Gastrocnemius medialis (tissue), 4 donors: Measurements from ENCODE around the gene KIF26B. TPM values are rescaled to one million over a fixed set of nuclear protein-coding genes. Genes with fewer than 3 reads are reported as not detected.

Experiments used
- ATAC-seq, 2 donors: fragments of 150-250 bp; one replicate each; pipeline ENCODE4 v1.9.1; 2016
- DNase-seq, 2 donors: peaks; one replicate each; pipeline ENCODE4 v3.0.0-alpha.2; 2019
- H3K27ac ChIP-seq, 4 donors: fragments of 200-600 bp; sonication (generic); 1 replicate in 1 of 4; 2 replicates in 3 of 4; pipeline ENCODE4 v1.5.1; 2016 to 2018; ENCODE audit warnings: mild to moderate bottlenecking in 2 of 4, moderate library complexity in 1 of 4
- H3K27me3 ChIP-seq, 3 donors: fragments of 200-600 bp; sonication (generic) in 2 of 3; 1 replicate in 1 of 3; 2 replicates in 2 of 3; pipeline versions ENCODE4 v1.5.1 to v1.6.0; 2016 to 2019; ENCODE audit warnings: mild to moderate bottlenecking in 1 of 3, moderate library complexity in 1 of 3
- H3K36me3 ChIP-seq, 2 donors: fragments of 200-600 bp; sonication (generic) in 1 of 2; one replicate each; pipeline ENCODE4 v1.5.1; 2017 to 2018
- H3K4me1 ChIP-seq, 2 donors: fragments of 200-600 bp; sonication (generic) in 1 of 2; one replicate each; pipeline ENCODE4 v1.5.1; 2016 to 2017; ENCODE audit warnings: mild to moderate bottlenecking in 2 of 2
- H3K4me3 ChIP-seq, 4 donors: fragments of 200-600 bp; sonication (generic) in 3 of 4; 1 replicate in 1 of 4; 2 replicates in 3 of 4; pipeline ENCODE4 v1.5.1; 2016 to 2019; ENCODE audit warnings: mild to moderate bottlenecking in 2 of 4
- H3K9me3 ChIP-seq, 3 donors: fragments of 200-600 bp; sonication (generic) in 2 of 3; 1 replicate in 1 of 3; 2 replicates in 2 of 3; pipeline ENCODE4 v1.5.1; 2016 to 2019
- POLR2A ChIP-seq, 2 donors: fragments of 450-650 bp; IDR thresholded peaks; one replicate each; pipeline ENCODE4 v1.6.1; 2017; ENCODE audit warnings: antibody characterized with exemption in 2 of 2, mild to moderate bottlenecking in 2 of 2, moderate library complexity in 2 of 2
- in situ Hi-C, 4 donors: fragments of 200-750 bp; cut with MboI; loops; one replicate each; pipeline versions ENCODE4 v1.15.0 to v1.8.0; 2017; ENCODE audit warnings: low sequenced_read_pairs in 4 of 4
- intact Hi-C: fragments of 100-400 bp; cut with DNase I; formaldehyde crosslinking; loops from one replicate; pipeline ENCODE4 v1.15.1; 2023; ENCODE audit warnings: low total_unique reads
- total RNA-seq, 4 donors: library from RNA; depleted of rRNA; stranded (reverse); fragments of >200 nt; gene quantifications; one replicate each; pipeline versions ENCODE4 v1.1.0 to v1.2.3, GENCODE V29; 2016
- TF ChIP-seq, protein P1 (sequence below), 5 experiments: fragments of 450-650 bp in 3 of 5; fragments of 200-600 bp in 2 of 5; sonication (generic) in 2 of 5; IDR thresholded peaks in 4 of 5; conservative IDR thresholded peaks in 1 of 5; 1 replicate in 4 of 5; 2 replicates in 1 of 5; pipeline ENCODE4 v1.5.1; 2016 to 2019; ENCODE audit warnings: antibody characterized with exemption in 5 of 5, mild to moderate bottlenecking in 3 of 5, moderate library complexity in 3 of 5

KIF26B gene
- total RNA-seq, 4 donors from 2014 or later = 0.02 to 0.20 (median 0.10) TPM; not detected in 1

DNA sequence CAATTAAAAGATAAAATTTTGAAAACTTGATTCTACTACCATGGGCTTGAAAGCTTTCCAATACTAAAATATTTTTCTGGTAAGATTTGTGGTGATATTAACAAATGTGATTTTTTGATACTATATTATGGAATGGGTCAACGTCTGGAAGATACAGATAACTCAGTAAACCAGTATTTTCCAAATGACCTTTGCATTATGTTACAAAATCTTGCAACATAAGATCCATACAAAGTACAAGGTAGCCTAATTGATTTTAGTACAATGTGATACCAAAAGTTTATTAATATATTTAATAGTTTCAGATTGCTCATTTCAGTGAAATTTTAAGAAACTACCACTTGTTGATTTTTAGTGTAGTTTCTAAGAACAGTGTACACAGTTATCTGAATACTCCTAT lies 236.2 kb downstream of the KIF26B start:
- no peak overlapping the region for H3K4me3 ChIP-seq
- no peaks in the 10 kb centered on the region for H3K9me3 ChIP-seq
- TF ChIP-seq, protein P1, sequence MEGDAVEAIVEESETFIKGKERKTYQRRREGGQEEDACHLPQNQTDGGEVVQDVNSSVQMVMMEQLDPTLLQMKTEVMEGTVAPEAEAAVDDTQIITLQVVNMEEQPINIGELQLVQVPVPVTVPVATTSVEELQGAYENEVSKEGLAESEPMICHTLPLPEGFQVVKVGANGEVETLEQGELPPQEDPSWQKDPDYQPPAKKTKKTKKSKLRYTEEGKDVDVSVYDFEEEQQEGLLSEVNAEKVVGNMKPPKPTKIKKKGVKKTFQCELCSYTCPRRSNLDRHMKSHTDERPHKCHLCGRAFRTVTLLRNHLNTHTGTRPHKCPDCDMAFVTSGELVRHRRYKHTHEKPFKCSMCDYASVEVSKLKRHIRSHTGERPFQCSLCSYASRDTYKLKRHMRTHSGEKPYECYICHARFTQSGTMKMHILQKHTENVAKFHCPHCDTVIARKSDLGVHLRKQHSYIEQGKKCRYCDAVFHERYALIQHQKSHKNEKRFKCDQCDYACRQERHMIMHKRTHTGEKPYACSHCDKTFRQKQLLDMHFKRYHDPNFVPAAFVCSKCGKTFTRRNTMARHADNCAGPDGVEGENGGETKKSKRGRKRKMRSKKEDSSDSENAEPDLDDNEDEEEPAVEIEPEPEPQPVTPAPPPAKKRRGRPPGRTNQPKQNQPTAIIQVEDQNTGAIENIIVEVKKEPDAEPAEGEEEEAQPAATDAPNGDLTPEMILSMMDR (IDR thresholded peaks at IDR 0.05 in 4 of 5, conservative IDR thresholded peaks at IDR 0.05 in 1 of 5) = no peak
- no peak for TF ChIP-seq POLR2A (IDR thresholded peaks at IDR 0.05)
- H3K36me3 ChIP-seq = no peaks in the 10 kb centered on the region
- intact Hi-C loops (no loop called here), in situ Hi-C loops (no loop called here)
- H3K27ac ChIP-seq = no peak overlapping the region
- H3K27me3 ChIP-seq = no peaks in the 10 kb centered on the region
- DNase-seq (no peak), ATAC-seq (no peak)
- H3K4me1 ChIP-seq = no peaks in the 10 kb centered on the region

DNA sequence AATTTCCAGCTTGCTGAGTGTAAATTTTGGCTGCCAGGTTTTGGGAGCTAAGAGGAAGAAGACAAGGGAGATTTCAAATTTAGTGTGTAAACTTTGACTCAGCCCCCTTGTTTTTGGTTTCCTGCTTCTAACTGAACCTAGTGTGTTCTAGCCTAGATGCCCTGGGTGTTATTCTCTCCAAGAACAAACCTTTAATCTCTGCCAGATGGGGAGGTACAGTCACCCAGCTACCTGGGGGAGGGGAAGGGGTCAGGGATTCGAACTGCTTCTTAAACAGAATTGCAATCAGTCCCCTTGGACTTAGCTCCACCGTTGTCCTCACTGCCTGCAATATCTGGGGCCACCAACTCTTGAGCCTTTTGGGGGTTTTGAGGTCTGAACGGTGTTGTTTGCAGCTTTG lies 238.9 kb downstream of the KIF26B start:
- Histone ChIP-seq H3K27ac (no peak overlapping the region), H3K27me3 (no peaks in the 10 kb centered on the region), H3K9me3 (no peaks in the 10 kb centered on the region), H3K36me3 (no peaks in the 10 kb centered on the region), H3K4me1 (no peaks in the 10 kb centered on the region), H3K4me3 (no peak overlapping the region)
- in situ Hi-C loops (no loop called here), intact Hi-C loops (no loop called here)
- ATAC-seq = no peak
- no peak for DNase-seq
- TF ChIP-seq POLR2A (IDR thresholded peaks at IDR 0.05) = no peak
- TF ChIP-seq, protein P1 (IDR thresholded peaks at IDR 0.05 in 4 of 5, conservative IDR thresholded peaks at IDR 0.05 in 1 of 5) = no peak

DNA sequence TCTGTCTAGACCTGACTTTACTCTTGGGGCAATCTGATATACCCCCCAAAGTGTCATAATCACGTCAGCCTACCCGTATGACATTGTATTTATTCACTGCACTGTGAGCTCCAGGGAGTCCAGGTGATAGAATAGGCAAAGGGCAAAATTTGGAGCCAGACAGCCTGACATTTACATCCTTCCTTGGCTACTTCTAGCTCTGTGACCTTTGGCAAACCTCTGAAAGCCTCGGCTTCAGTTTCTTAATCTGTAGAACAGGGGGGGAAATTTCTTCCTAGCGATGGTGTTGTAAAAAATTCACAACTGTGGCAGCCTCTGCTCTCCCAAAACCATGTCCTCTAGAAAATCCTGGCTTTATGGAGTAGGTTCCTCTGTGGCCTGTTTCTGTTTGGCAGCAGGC lies 240.9 kb downstream of the KIF26B start:
- in situ Hi-C loops (no loop called here), intact Hi-C loops (no loop called here)
- no peaks in the 10 kb centered on the region for H3K4me1 ChIP-seq
- no peak overlapping the region for H3K4me3 ChIP-seq
- no peaks in the 10 kb centered on the region for H3K36me3 ChIP-seq
- H3K9me3 ChIP-seq = no peaks in the 10 kb centered on the region
- TF ChIP-seq POLR2A (IDR thresholded peaks at IDR 0.05) = no peak
- TF ChIP-seq, protein P1 (IDR thresholded peaks at IDR 0.05 in 4 of 5, conservative IDR thresholded peaks at IDR 0.05 in 1 of 5) = no peak
- no peaks in the 10 kb centered on the region for H3K27me3 ChIP-seq
- DNase-seq (no peak), ATAC-seq (no peak)
- H3K27ac ChIP-seq = no peak overlapping the region

DNA sequence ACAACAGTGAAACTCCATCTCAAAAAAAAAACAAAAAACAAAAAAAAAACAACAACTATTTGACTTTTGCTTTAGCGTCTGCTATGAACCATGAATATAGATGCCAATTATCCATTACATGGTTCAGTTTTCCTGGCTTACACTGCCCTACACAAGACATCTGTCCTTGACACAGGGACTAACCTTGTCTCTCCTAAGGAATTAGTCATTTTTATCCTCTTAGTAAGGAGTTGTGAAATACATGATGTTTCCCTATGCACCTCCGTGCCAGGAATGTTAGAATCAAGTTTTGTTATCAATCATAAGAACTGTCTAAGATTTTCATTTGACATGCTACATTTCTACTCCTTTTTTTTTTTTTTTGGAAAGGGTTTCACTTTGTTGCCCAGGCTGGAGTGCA lies 241.8 kb downstream of the KIF26B start:
- DNase-seq = no peak
- no peaks in the 10 kb centered on the region for H3K27me3 ChIP-seq
- no peak overlapping the region for H3K4me3 ChIP-seq
- in situ Hi-C loops (no loop called here), intact Hi-C loops (no loop called here)
- TF ChIP-seq, protein P1 (IDR thresholded peaks at IDR 0.05 in 4 of 5, conservative IDR thresholded peaks at IDR 0.05 in 1 of 5) = no peak
- no peak for TF ChIP-seq POLR2A (IDR thresholded peaks at IDR 0.05)
- no peak overlapping the region for H3K27ac ChIP-seq
- no peak for ATAC-seq
- H3K9me3 ChIP-seq = no peaks in the 10 kb centered on the region
- no peaks in the 10 kb centered on the region for H3K4me1 ChIP-seq
- no peaks in the 10 kb centered on the region for H3K36me3 ChIP-seq

DNA sequence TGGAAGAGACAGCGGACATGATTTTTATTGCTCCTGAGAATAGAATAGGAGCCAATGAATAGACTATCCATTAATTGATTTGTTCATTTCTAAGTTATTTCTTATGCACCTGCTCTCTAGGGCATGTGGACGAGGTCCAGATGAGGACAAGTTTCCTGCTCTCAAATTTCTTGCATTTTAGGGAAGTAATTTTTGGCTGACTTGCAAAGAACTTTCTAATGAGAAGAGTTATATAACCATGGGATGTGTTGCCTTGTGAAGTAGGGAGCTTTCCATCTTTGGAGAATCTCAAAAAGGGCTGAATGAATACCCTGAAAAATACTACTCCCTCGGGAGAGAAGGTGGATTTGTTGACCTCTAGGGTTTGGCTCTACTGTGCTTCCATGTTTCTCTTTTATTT lies 243.0 kb downstream of the KIF26B start:
- in situ Hi-C loops = no loop called here
- ATAC-seq (no peak), DNase-seq (no peak)
- H3K4me1 ChIP-seq = no peaks in the 10 kb centered on the region
- no peaks in the 10 kb centered on the region for H3K27me3 ChIP-seq
- TF ChIP-seq, protein P1 (IDR thresholded peaks at IDR 0.05 in 4 of 5, conservative IDR thresholded peaks at IDR 0.05 in 1 of 5) = no peak
- TF ChIP-seq POLR2A (IDR thresholded peaks at IDR 0.05) = no peak
- intact Hi-C loops = no loop called here
- H3K9me3 ChIP-seq = no peaks in the 10 kb centered on the region
- no peak overlapping the region for H3K27ac ChIP-seq
- no peaks in the 10 kb centered on the region for H3K36me3 ChIP-seq
- H3K4me3 ChIP-seq = no peak overlapping the region
